Body of pancreas (tissue), 4 donors: ENCODE data around the gene ADAMTSL1.

Experiments
- CTCF ChIP-seq, 7 experiments: fragments of 450-650 bp in 4 of 7; fragments of 200-600 bp in 3 of 7; sonication (generic) in 3 of 7; IDR thresholded peaks; one replicate each; pipeline ENCODE4 v1.5.1; 2016 to 2019; ENCODE audit warnings: antibody characterized with exemption in 7 of 7
- POLR2A ChIP-seq, 3 donors: fragments of 450-650 bp; IDR thresholded peaks; one replicate each; pipeline ENCODE4 v1.6.1; 2016; ENCODE audit warnings: antibody characterized with exemption in 3 of 3, mild to moderate bottlenecking in 2 of 3

GRCh38 chr9:18722882-18723281 is 248.9 kb downstream of the ADAMTSL1 start:
- TF ChIP-seq POLR2A (IDR thresholded peaks at IDR 0.05) (no peak), CTCF (IDR thresholded peaks at IDR 0.05) (no peak)
